NB4 (cell line): Measurements from ENCODE around the gene HIVEP2.

ENCODE experiments used
- CTCF ChIP-seq: IDR thresholded peaks from one replicate; pipeline ENCODE4 v1.5.1; 2012; ENCODE audit warnings: low read depth, low read length
- POLR2A ChIP-seq: IDR thresholded peaks from 2 replicates; pipeline ENCODE4 v1.6.1; 2011; ENCODE audit warnings: mild to moderate bottlenecking; ENCODE audit not compliant: insufficient read length; ENCODE audit errors: extremely low read depth

- no peak for TF ChIP-seq CTCF
- no peak for TF ChIP-seq POLR2A
These were observed 128.5 kb downstream of the HIVEP2 start for GRCh38 chr6:142816486-142816885.
